Activated gamma-delta T cell treated with Interleukin-2 at 50 U/mL for 16 hours (primary cell): Measurements from ENCODE around the gene GDF10.

Experiments
- DNase-seq: peaks from one replicate; pipeline ENCODE4 v3.0.0-alpha.2; 2020

GDF10 gene

GRCh38 chr10:47356708-47357107, 56.7 kb downstream of the GDF10 start:
- no peak for DNase-seq

DNA sequence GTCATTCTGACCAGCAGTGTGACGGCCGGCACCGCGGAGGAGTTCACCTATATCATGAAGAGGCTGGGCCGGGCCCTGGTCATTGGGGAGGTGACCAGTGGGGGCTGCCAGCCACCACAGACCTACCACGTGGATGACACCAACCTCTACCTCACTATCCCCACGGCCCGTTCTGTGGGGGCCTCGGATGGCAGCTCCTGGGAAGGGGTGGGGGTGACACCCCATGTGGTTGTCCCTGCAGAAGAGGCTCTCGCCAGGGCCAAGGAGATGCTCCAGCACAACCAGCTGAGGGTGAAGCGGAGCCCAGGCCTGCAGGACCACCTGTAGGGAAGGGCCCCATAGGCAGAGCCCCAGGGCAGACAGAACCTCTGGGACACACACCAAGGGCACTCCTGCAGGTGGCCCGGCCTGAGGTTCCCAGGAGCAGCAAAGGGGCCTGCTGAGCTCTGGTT, 57.2 kb downstream of the GDF10 start:
- DNase-seq: no peak

- DNase-seq: no peak
Observed at GRCh38 chr10:47357911-47358310, 57.9 kb downstream of the GDF10 start.

DNA sequence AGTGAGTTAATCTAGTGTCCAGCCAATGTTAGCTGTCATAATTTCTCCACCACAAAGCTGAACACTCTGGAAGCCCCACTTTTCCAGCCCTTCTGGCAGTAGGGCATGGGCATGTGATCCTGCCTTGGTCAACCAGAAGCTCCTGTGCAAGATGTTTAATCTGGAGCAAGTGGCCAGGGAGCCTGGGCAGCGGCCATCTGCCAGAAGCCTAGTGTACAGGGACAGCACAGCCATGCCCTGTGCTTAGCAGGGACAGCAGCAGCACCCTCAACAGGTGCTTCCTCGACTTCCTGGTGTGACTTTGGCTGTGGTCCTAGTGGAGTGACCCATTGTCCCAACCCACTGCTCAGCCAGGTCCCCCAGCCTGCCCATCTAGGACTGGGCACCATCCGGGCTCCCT, 58.5 kb downstream of the GDF10 start:
- no peak for DNase-seq

DNA sequence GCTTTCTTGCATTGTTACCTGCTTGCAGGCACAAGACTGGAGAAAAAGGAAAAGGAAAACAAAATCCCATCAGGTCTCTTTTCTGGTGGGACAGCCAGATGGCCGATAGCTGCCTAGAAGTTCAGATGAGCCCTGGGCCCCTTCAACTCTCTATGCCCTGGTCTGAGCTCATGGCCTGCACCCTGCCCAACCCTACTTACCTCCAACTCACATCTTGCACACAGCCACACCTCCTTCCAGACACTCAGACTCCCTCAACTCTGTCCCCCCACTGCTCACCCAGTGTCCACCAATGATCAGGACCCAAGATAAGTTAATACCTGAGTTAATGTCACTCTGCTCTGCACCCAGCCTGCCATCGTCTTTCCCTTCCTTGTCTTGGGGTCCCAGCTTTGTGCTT, 59.1 kb downstream of the GDF10 start:
- DNase-seq: no peak

GRCh38 chr10:47359626-47360418, 59.8 kb downstream of the GDF10 start:
- DNase-seq: no peak

DNA sequence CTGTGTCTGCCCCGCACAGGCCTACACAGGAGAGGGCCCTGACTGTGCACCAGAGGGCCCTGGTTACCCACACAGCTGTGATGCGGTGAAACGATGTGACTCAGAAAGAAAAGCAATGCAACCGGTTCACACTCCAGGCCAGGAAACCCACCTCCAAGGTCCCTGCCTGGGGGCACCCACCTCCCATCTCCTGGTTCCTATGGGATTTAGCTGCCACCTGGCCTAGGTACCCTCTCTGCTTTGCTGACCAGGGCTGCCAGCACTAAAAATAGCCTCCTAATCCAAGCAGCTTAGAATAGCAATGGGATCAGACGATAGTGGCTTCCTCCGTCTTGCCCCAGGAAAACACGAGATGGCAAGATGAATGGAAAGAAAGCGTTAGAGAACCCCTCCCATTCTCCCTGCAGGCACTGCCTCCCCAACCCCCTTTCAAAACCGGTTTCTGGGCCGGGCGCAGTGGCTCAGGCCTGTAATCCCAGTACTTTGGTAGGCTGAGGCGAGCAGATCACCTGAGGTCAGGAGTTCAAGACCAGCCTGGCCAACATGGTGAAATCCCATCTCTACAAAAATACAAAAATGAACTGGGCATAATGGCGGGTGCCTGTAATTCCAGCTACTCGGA, 60.5 kb downstream of the GDF10 start:
- DNase-seq: no peak

DNA sequence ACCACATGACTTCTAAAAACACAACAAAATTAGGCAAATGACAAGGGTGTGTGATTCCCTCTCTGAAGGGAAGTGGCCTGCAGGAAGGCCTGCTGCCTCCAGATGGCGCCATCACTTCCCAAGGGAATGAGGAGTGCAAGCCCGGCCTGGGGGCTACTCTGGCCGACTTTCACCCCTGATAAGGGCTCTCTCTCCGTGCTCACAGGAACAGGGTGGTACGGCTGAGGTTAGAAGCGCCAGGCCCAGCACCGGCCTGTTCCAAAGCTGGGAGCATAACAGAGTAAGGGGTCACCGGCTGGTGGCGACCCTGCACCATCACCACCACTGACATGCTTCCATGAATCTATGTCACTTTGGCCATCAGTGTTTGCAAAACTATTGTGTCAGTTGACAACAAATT, 61.3 kb downstream of the GDF10 start:
- DNase-seq: no peak

- no peak for DNase-seq
Observed at GRCh38 chr10:47362199-47362598, 62.2 kb downstream of the GDF10 start.
